ENCODE measurements around the gene TSPEAR. TPM values are rescaled to one million over a fixed set of nuclear protein-coding genes. Genes with fewer than 3 reads are reported as not detected.
"Not testable (repeated sequence)": the region's sequence is repeated elsewhere in the genome, so short reads cannot be mapped to it uniquely, and the experiment has no call there.

The TSPEAR gene
- total RNA-seq, 6 experiments from 2014 or later = not detected

DNA sequence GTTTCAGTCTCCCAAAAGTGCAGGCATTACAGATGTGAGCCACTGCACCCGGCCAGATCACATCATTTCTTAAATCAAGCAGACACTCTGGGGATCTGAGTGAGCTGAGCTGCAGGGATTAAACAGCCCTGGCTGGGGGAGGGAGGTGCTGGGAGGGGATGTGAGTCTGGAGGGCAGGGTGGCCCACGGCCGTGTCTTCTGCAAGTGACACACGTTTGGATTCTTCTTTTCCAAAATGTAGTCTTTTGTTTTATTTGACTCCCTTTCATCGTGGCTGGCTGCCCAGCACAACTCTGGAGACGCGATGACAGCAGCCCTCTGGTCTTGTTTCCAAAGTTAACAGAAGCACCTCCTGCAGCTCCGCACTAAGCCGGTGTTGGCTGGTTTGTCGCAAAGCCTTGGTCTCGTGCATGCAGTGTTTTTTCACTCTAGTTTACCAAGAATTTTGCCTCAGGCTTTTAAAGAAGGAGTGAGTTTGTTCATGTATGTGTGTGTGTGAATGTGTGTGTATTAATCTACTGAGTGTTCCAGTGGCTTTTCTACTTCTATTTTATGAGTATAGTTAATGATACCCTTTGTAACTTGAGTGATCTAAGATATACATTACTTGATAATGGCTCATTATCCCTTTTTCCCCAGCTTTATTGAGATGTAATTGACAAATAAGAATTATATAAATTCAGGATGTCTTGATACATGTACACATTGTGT, 128.1 kb downstream of the TSPEAR start:
- peaks cover 5% of the 10 kb centered on the region for H3K27me3 Mint-ChIP-seq (ENCODE audit: insufficient read depth)
- peaks cover 49% of the 10 kb centered on the region for H3K9me3 Mint-ChIP-seq
- TF ChIP-seq, protein P1, sequence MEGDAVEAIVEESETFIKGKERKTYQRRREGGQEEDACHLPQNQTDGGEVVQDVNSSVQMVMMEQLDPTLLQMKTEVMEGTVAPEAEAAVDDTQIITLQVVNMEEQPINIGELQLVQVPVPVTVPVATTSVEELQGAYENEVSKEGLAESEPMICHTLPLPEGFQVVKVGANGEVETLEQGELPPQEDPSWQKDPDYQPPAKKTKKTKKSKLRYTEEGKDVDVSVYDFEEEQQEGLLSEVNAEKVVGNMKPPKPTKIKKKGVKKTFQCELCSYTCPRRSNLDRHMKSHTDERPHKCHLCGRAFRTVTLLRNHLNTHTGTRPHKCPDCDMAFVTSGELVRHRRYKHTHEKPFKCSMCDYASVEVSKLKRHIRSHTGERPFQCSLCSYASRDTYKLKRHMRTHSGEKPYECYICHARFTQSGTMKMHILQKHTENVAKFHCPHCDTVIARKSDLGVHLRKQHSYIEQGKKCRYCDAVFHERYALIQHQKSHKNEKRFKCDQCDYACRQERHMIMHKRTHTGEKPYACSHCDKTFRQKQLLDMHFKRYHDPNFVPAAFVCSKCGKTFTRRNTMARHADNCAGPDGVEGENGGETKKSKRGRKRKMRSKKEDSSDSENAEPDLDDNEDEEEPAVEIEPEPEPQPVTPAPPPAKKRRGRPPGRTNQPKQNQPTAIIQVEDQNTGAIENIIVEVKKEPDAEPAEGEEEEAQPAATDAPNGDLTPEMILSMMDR (IDR thresholded peaks at IDR 0.05) = no peak
- no peaks in the 10 kb centered on the region for H3K4me1 Mint-ChIP-seq (ENCODE audit: low read depth)
- H3K4me3 Mint-ChIP-seq = no peak overlapping the region
- peak; percentile 9 for DNase-seq
- H3K27ac Mint-ChIP-seq = no peak overlapping the region
- H3K36me3 Mint-ChIP-seq (ENCODE audit: low read depth) = no peaks in the 10 kb centered on the region; the same call in none of the 2 replicates

- no peak for DNase-seq
These were observed 129.3 kb downstream of the TSPEAR start for GRCh38 chr21:44582055-44582454.

DNA sequence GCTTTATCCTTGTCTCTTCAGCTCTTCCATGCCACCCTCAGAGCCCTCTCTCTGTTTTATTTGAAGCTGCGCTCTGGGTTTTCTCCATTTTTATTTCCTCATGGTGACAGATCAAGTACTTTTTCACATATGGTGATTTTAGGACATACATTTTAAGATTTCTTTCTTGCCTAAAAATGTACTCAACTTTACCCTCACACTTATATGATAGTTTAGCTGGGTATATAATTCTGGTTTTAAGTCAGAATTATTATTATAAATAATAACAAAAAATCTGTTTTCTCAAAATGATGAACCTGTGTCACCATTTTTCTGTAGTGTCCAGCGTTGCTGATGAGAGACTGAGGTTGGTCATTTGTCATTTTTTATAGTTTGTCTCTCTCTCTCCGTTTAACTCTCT, 130.2 kb downstream of the TSPEAR start:
- Mint-ChIP-seq H3K27me3 (ENCODE audit: insufficient read depth) (peaks cover 2% of the 10 kb centered on the region), H3K9me3 (peaks cover 65% of the 10 kb centered on the region)

More at GRCh38 chr21:44582055-44582454, 129.3 kb downstream of the TSPEAR start:
- Mint-ChIP-seq H3K36me3 (ENCODE audit: low read depth) (no peaks in the 10 kb centered on the region; the same call in none of the 2 replicates), H3K27ac (no peak overlapping the region), H3K27me3 (ENCODE audit: insufficient read depth) (peaks cover 5% of the 10 kb centered on the region), H3K4me1 (ENCODE audit: low read depth) (no peaks in the 10 kb centered on the region), H3K9me3 (peaks cover 59% of the 10 kb centered on the region), H3K4me3 (no peak overlapping the region)
- TF ChIP-seq, protein P1 (IDR thresholded peaks at IDR 0.05) = no peak

GRCh38 chr21:44580231-44580821, 131.0 kb downstream of the TSPEAR start, which contains the start of gene KRTAP10-5:
Gene KRTAP10-5 (minus strand): TSS chr21:44580604. CDS start chr21:44580578, 26 bp downstream.
- not testable (repeated sequence) for H3K27ac Mint-ChIP-seq; DNase-seq; H3K27me3 Mint-ChIP-seq (ENCODE audit: insufficient read depth); H3K4me1 Mint-ChIP-seq (ENCODE audit: low read depth); H3K36me3 Mint-ChIP-seq (ENCODE audit: low read depth); H3K4me3 Mint-ChIP-seq
- H3K9me3 Mint-ChIP-seq = peaks cover 65% of the 10 kb centered on the region

More for the DNA sequence above, 130.2 kb downstream of the TSPEAR start:
- Mint-ChIP-seq H3K4me3 (no peak overlapping the region), H3K27ac (no peak overlapping the region), H3K36me3 (ENCODE audit: low read depth) (no peaks in the 10 kb centered on the region; the same call in 1 of the 2 replicates), H3K4me1 (ENCODE audit: low read depth) (no peaks in the 10 kb centered on the region)
- TF ChIP-seq, protein P1 (IDR thresholded peaks at IDR 0.05) = no peak
- DNase-seq = no peak

DNA sequence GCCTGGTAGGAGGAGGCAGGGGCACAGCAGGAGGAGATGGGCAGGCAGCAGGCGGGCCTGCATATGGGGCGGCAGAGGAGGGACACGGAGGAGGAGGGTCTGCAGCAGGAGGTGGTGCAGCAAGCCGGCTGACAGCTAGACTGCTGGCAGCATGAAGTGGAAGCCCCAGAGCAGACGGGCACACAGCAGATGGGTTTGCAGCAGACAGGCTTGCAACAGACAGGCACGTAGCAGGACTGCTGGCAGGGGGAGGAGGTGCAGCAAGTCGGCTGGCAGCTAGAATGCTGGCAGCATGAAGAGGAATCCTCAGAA, 131.6 kb downstream of the TSPEAR start:
- no peak overlapping the region for H3K27ac Mint-ChIP-seq
- H3K9me3 Mint-ChIP-seq = peaks cover 66% of the 10 kb centered on the region

More for the DNA sequence above, 131.6 kb downstream of the TSPEAR start:
- Mint-ChIP-seq H3K4me3 (no peak overlapping the region), H3K4me1 (ENCODE audit: low read depth) (no peaks in the 10 kb centered on the region), H3K27me3 (ENCODE audit: insufficient read depth) (no peaks in the 10 kb centered on the region; the same call in 1 of the 2 replicates), H3K36me3 (ENCODE audit: low read depth) (peaks cover 6% of the 10 kb centered on the region; the same call in 1 of the 2 replicates)
- DNase-seq = no peak
- TF ChIP-seq, protein P1 (IDR thresholded peaks at IDR 0.05) = no peak
